Mesenchymal stem cell (in vitro differentiated cells and primary cell): ENCODE data around the gene GALE.

ENCODE experiments used
- DNase-seq: peaks from one replicate; pipeline ENCODE4 v3.0.0-alpha.2; 2013
- H2AFZ ChIP-seq: one replicate; pipeline ENCODE4 v1.6.1; 2013; ENCODE audit warnings: low read depth, mild to moderate bottlenecking, control low read depth, inconsistent platforms, low read length, moderate library complexity
- H2AK5ac ChIP-seq: 2 replicates; pipeline ENCODE4 v1.6.1; 2013; ENCODE audit warnings: low read length, moderate library complexity, mild to moderate bottlenecking, inconsistent platforms; ENCODE audit not compliant: severe bottlenecking
- H2BK120ac ChIP-seq: one replicate; pipeline ENCODE4 v1.6.1; 2013; ENCODE audit warnings: low read depth, mild to moderate bottlenecking, inconsistent platforms, low read length, moderate library complexity
- H2BK12ac ChIP-seq, 2 experiments: one replicate each; pipeline ENCODE4 v1.6.1; 2013; ENCODE audit warnings: inconsistent platforms in 2 of 2, low read length in 2 of 2, mild to moderate bottlenecking in 2 of 2, moderate library complexity in 2 of 2, control low read depth in 1 of 2
- H2BK15ac ChIP-seq: one replicate; pipeline ENCODE4 v1.6.1; 2013; ENCODE audit warnings: mild to moderate bottlenecking, low read depth, inconsistent platforms; ENCODE audit not compliant: poor library complexity, severe bottlenecking
- H2BK5ac ChIP-seq: 2 replicates; pipeline ENCODE4 v1.6.1; 2013; ENCODE audit warnings: low read depth, mild to moderate bottlenecking, low read length, control low read depth, inconsistent platforms; ENCODE audit not compliant: poor library complexity, severe bottlenecking
- H3K14ac ChIP-seq, 2 experiments: one replicate each; pipeline ENCODE4 v1.6.1; 2013; ENCODE audit warnings: inconsistent platforms in 2 of 2, low read length in 2 of 2, control low read depth in 1 of 2, mild to moderate bottlenecking in 1 of 2, moderate library complexity in 1 of 2
- H3K18ac ChIP-seq, 2 experiments: one replicate each; pipeline ENCODE4 v1.6.1; 2013; ENCODE audit warnings: inconsistent platforms in 2 of 2, low read length in 2 of 2, control low read depth in 1 of 2, low read depth in 1 of 2, mild to moderate bottlenecking in 1 of 2
- H3K23ac ChIP-seq, 2 experiments: one replicate each; pipeline ENCODE4 v1.6.1; 2013; ENCODE audit warnings: inconsistent platforms in 2 of 2, low read length in 2 of 2, mild to moderate bottlenecking in 2 of 2, moderate library complexity in 2 of 2, control low read depth in 1 of 2
- H3K27ac ChIP-seq: 2 replicates; pipeline ENCODE4 v1.5.1; 2013; ENCODE audit warnings: mild to moderate bottlenecking, moderate library complexity, low read length, control low read depth, inconsistent platforms; ENCODE audit not compliant: poor library complexity, severe bottlenecking
- H3K27me3 ChIP-seq, 2 experiments: 2 replicates each; pipeline versions ENCODE4 v1.6.1 to v1.7.0; 2013; ENCODE audit warnings: low read length in 2 of 2, mild to moderate bottlenecking in 2 of 2, moderate library complexity in 2 of 2, control low read depth in 1 of 2, inconsistent platforms in 1 of 2; ENCODE audit not compliant: control insufficient read depth in 1 of 2, insufficient read depth in 1 of 2
- H3K36me3 ChIP-seq, 2 experiments: 2 replicates each; pipeline versions ENCODE4 v1.6.1 to v1.7.0; 2013; ENCODE audit warnings: low read length in 2 of 2, control low read depth in 1 of 2, inconsistent platforms in 1 of 2, low read depth in 1 of 2, mild to moderate bottlenecking in 1 of 2; ENCODE audit not compliant: insufficient read depth in 2 of 2, control insufficient read depth in 1 of 2
- H3K4ac ChIP-seq, 2 experiments: one replicate each; pipeline ENCODE4 v1.6.1; 2013; ENCODE audit warnings: inconsistent platforms in 2 of 2, low read length in 2 of 2, mild to moderate bottlenecking in 2 of 2, moderate library complexity in 2 of 2, control low read depth in 1 of 2, low read depth in 1 of 2
- H3K4me1 ChIP-seq: 2 replicates; pipeline ENCODE4 v1.6.1; 2013; ENCODE audit warnings: low read depth, low read length, control low read depth; ENCODE audit not compliant: control insufficient read depth, insufficient read depth
- H3K4me2 ChIP-seq: 2 replicates; pipeline ENCODE4 v1.6.1; 2013; ENCODE audit warnings: low read length, mild to moderate bottlenecking, inconsistent platforms; ENCODE audit not compliant: poor library complexity, severe bottlenecking
- H3K4me3 ChIP-seq, 2 experiments: 2 replicates each; pipeline versions ENCODE4 v1.5.1 to v1.7.0; 2013; ENCODE audit warnings: low read length in 2 of 2, mild to moderate bottlenecking in 2 of 2, control low read depth in 1 of 2, low read depth in 1 of 2; ENCODE audit not compliant: insufficient read depth in 1 of 2
- H3K79me1 ChIP-seq: replicated peaks from 2 replicates; pipeline ENCODE4 v1.6.1; 2013; ENCODE audit warnings: mild to moderate bottlenecking, control low read depth, low read length, inconsistent platforms; ENCODE audit not compliant: poor library complexity, severe bottlenecking
- H3K9ac ChIP-seq: 2 replicates; pipeline ENCODE4 v1.7.0; 2013; ENCODE audit warnings: mild to moderate bottlenecking, low read length, moderate library complexity
- H3K9me3 ChIP-seq: 2 replicates; pipeline ENCODE4 v1.7.0; 2013; ENCODE audit warnings: mild to moderate bottlenecking, low read length; ENCODE audit not compliant: control insufficient read depth
- H4K8ac ChIP-seq: one replicate; pipeline ENCODE4 v1.6.1; 2013; ENCODE audit warnings: inconsistent platforms, mild to moderate bottlenecking, low read length, moderate library complexity
- H4K91ac ChIP-seq: one replicate; pipeline ENCODE4 v1.6.1; 2013; ENCODE audit warnings: mild to moderate bottlenecking, low read length, inconsistent platforms
- WGBS: methylation state at CpG from one replicate; pipeline ENCODE4 v1.1.7; 2013; ENCODE audit warnings: mixed read lengths; 5-methylcytosine and 5-hydroxymethylcytosine counted together

GALE gene

GRCh38 chr1:23798662-23799142 is 1.9 kb downstream of the GALE start:
- Histone ChIP-seq H3K4me3 (no peak overlapping the region), H2BK5ac (no peak overlapping the region), H4K8ac (peak overlapping the region; percentile 92), H3K23ac (no peak overlapping the region), H3K18ac (peak overlapping the region; percentile 1 to 85), H2AK5ac (peak overlapping the region; percentile 18), H2AFZ (no peak overlapping the region), H2BK15ac (peak overlapping the region; percentile 54), H3K9me3 (no peaks in the 10 kb centered on the region), H3K4ac (peak overlapping the region in 1 of 2 experiments; percentile 53), H3K27ac (peak overlapping the region; percentile 91), H3K27me3 (no peaks in the 10 kb centered on the region), H3K14ac (no peak overlapping the region), H2BK12ac (peak overlapping the region; percentile 42 to 75), H4K91ac (peak overlapping the region; percentile 96), H3K36me3 (peaks cover 37 to 54% of the 10 kb centered on the region in 2 experiments), H3K4me1 (peaks cover 29% of the 10 kb centered on the region), H3K79me1 (peaks cover 33% of the 10 kb centered on the region), H3K4me2 (peak overlapping the region; percentile 74), H3K9ac (no peak overlapping the region), H2BK120ac (peak overlapping the region; percentile 77)
- DNase-seq = no peak
- WGBS = 93% methylated on average over 12 of the region's 12 CpGs

- no peak overlapping the region for H3K4me3 ChIP-seq
- DNase-seq = no peak
- no peak overlapping the region for H4K8ac ChIP-seq
- peaks cover 38% of the 10 kb centered on the region for H3K4me1 ChIP-seq
- peaks cover 39 to 62% of the 10 kb centered on the region in 2 experiments for H3K36me3 ChIP-seq
- no peaks in the 10 kb centered on the region for H3K9me3 ChIP-seq
- no peak overlapping the region for H2BK12ac ChIP-seq
- no peak overlapping the region for H3K9ac ChIP-seq
- H3K23ac ChIP-seq = no peak overlapping the region
- H3K4ac ChIP-seq = no peak overlapping the region
- H3K14ac ChIP-seq = no peak overlapping the region
- no peak overlapping the region for H2BK15ac ChIP-seq
- H2AFZ ChIP-seq = no peak overlapping the region
- H2BK5ac ChIP-seq = no peak overlapping the region
- H3K79me1 ChIP-seq = peaks cover 33% of the 10 kb centered on the region
- no peaks in the 10 kb centered on the region for H3K27me3 ChIP-seq
- no peak overlapping the region for H3K4me2 ChIP-seq
- WGBS = 97% methylated on average over 15 of the region's 20 CpGs
- H3K27ac ChIP-seq = no peak overlapping the region
- H2AK5ac ChIP-seq = no peak overlapping the region
- H3K18ac ChIP-seq = no peak overlapping the region
- peak overlapping the region; percentile 11 for H4K91ac ChIP-seq
- no peak overlapping the region for H2BK120ac ChIP-seq
These were observed 2.8 kb downstream of the GALE start for GRCh38 chr1:23797478-23798448.

- WGBS = 89% methylated on average over 14 of the region's 17 CpGs
- no peak overlapping the region for H3K18ac ChIP-seq
These were observed 3.9 kb downstream of the GALE start for GRCh38 chr1:23796466-23797271.

More at GRCh38 chr1:23796466-23797271, 3.9 kb downstream of the GALE start:
- Histone ChIP-seq H3K27ac (no peak overlapping the region), H2BK15ac (no peak overlapping the region), H3K79me1 (peaks cover 33% of the 10 kb centered on the region), H3K14ac (no peak overlapping the region), H4K91ac (peak overlapping the region; percentile 20), H4K8ac (no peak overlapping the region), H3K4me3 (no peak overlapping the region), H2AK5ac (no peak overlapping the region), H2AFZ (no peak overlapping the region), H3K4ac (no peak overlapping the region), H3K4me2 (no peak overlapping the region), H3K36me3 (peaks cover 34 to 60% of the 10 kb centered on the region in 2 experiments), H3K9me3 (no peaks in the 10 kb centered on the region), H3K27me3 (no peaks in the 10 kb centered on the region), H3K23ac (no peak overlapping the region), H3K4me1 (peaks cover 46% of the 10 kb centered on the region), H3K9ac (no peak overlapping the region), H2BK12ac (no peak overlapping the region), H2BK5ac (no peak overlapping the region), H2BK120ac (no peak overlapping the region)
- DNase-seq = no peak
